PC-9 (cell line): ENCODE results near the gene IMMP2L. TPM values are rescaled to one million over a fixed set of nuclear protein-coding genes. Genes with fewer than 3 reads are reported as not detected.
"Not testable (repeated sequence)": the region's sequence is repeated elsewhere in the genome, so short reads cannot be mapped to it uniquely, and the experiment has no call there.

ENCODE experiments used
- BruUV-seq: library from RNA; stranded (reverse); fragments of 400-500 nt; replicated peaks from 2 replicates; lab custom pipeline; 2021; lab: Mats Ljungman, UMichigan
- CTCF ChIA-PET: fragments of 300-600 bp; sonication (Branson Sonifier 250); formaldehyde crosslinking; loops from one replicate; lab custom pipeline; 2022; ENCODE audit warnings: antibody characterized with exemption; lab: Charles Lee
- POLR2A ChIA-PET: fragments of 300-600 bp; sonication (Branson Sonifier 250); formaldehyde crosslinking; loops from one replicate; lab custom pipeline; 2022; ENCODE audit warnings: antibody characterized with exemption; ENCODE audit not compliant: unreplicated experiment; lab: Charles Lee
- DNase-seq, 2 experiments: peaks; one replicate each; pipeline versions ENCODE4 v3.0.0 to v3.0.0-alpha.2; 2015 to 2022; ENCODE audit warnings: mixed read lengths in 1 of 2
- H2AFZ ChIP-seq: fragments of 200-600 bp; sonication (generic); 2 replicates; pipeline ENCODE4 v1.8.1; 2017; ENCODE audit warnings: antibody characterized with exemption
- H3F3A ChIP-seq: fragments of 200-600 bp; sonication (generic); 2 replicates; pipeline ENCODE4 v1.8.1; 2017; ENCODE audit warnings: antibody characterized with exemption, mild to moderate bottlenecking, low read depth; ENCODE audit not compliant: insufficient read depth
- H3K27ac ChIP-seq: fragments of 200-600 bp; sonication (generic); 2 replicates; pipeline ENCODE4 v1.6.1; 2016; ENCODE audit warnings: mixed run types
- H3K27me3 ChIP-seq: fragments of 200-600 bp; sonication (generic); 2 replicates; pipeline ENCODE4 v1.6.1; 2016; ENCODE audit warnings: low read depth, mixed run types; ENCODE audit not compliant: insufficient read depth
- H3K36me3 ChIP-seq: fragments of 200-600 bp; sonication (generic); 2 replicates; pipeline ENCODE4 v1.6.1; 2016; ENCODE audit warnings: low read depth, mixed run types
- H3K4me1 ChIP-seq: fragments of 200-600 bp; sonication (generic); replicated peaks from 2 replicates; pipeline ENCODE4 v1.6.1; 2016; ENCODE audit warnings: mixed run types; ENCODE audit not compliant: insufficient read depth
- H3K4me2 ChIP-seq: fragments of 200-600 bp; sonication (generic); 2 replicates; pipeline ENCODE4 v1.6.1; 2017; ENCODE audit warnings: mixed run types
- H3K4me3 ChIP-seq: fragments of 200-600 bp; sonication (generic); 2 replicates; pipeline ENCODE4 v1.6.1; 2016; ENCODE audit warnings: mixed run types
- H3K79me2 ChIP-seq: fragments of 200-600 bp; sonication (generic); 2 replicates; pipeline ENCODE4 v1.6.1; 2017; ENCODE audit warnings: low read depth, mixed run types
- H3K9me2 ChIP-seq: fragments of 200-600 bp; sonication (generic); 2 replicates; pipeline ENCODE4 v1.8.1; 2017; ENCODE audit warnings: mild to moderate bottlenecking; ENCODE audit not compliant: insufficient read depth
- H3K9me3 ChIP-seq: fragments of 200-600 bp; sonication (generic); 2 replicates; pipeline ENCODE4 v1.8.1; 2016; ENCODE audit warnings: low read depth; ENCODE audit not compliant: insufficient read depth
- H4K20me1 ChIP-seq: fragments of 200-600 bp; sonication (generic); 2 replicates; pipeline ENCODE4 v1.8.1; 2017; ENCODE audit not compliant: insufficient read depth
- EZH2 ChIP-seq: fragments of 200-600 bp; sonication (generic); IDR thresholded peaks from 2 replicates; pipeline ENCODE4 v1.8.0; 2017; ENCODE audit warnings: antibody characterized with exemption, low read depth
- intact Hi-C: fragments of 100-400 bp; cut with micrococcal nuclease; formaldehyde crosslinking; loops from one replicate; pipeline ENCODE4 v1.10.0; 2022; ENCODE audit not compliant: unreplicated experiment
- total RNA-seq: library from RNA; stranded (reverse); gene quantifications from 2 replicates; pipeline ENCODE4 v1.2.3, GENCODE V29; 2021
- TF ChIP-seq, protein P1 (sequence below): fragments of 200-600 bp; sonication (generic); conservative IDR thresholded peaks from 2 replicates; pipeline ENCODE4 v1.6.1; 2017; ENCODE audit warnings: mixed run types, antibody characterized with exemption, mild to moderate bottlenecking, moderate library complexity

IMMP2L gene
- total RNA-seq, 1 experiment from 2014 or later, result 40.5 TPM

DNA sequence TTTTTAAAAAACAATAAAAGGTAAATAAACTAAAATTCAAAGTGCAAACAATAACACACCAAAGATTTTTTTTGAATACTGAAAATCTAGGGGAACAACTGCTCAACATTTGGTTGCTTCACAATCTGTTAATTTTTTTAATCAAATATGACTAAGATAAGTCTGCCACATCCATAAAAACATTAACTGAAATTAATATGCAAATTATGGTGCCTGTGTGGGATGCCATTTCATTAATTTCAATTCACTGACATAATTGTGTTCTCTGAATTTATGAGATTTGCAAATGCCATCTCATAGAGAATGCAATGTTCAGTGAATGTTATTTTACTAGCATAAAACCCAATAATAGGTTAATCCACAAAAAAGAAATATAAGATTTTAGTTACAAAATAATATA is 237.5 kb downstream of the IMMP2L start:
- H3K27me3 ChIP-seq, result no peaks in the 10 kb centered on the region
- H3K4me1 ChIP-seq, result no peaks in the 10 kb centered on the region
- POLR2A ChIA-PET, result no interaction called here
- H4K20me1 ChIP-seq, result no peaks in the 10 kb centered on the region
- H3F3A ChIP-seq, result no peaks in the 10 kb centered on the region; the same call in 1 of the 2 replicates
- CTCF ChIA-PET, result no interaction called here
- DNase-seq, result no peak
- no peaks in the 10 kb centered on the region for H3K9me3 ChIP-seq
- no peaks in the 10 kb centered on the region for H3K79me2 ChIP-seq
- no peak overlapping the region for H3K4me2 ChIP-seq
- intact Hi-C loops, result loop anchor here (10.0 kb wide), 1 partner anchor 410 kb away; no protein-coding TSS in a partner anchor
- no peak overlapping the region for H3K27ac ChIP-seq
- BruUV-seq, result no TSS peak
- H3K4me3 ChIP-seq, result no peak overlapping the region
- no peaks in the 10 kb centered on the region for H3K9me2 ChIP-seq
- no peaks in the 10 kb centered on the region for H3K36me3 ChIP-seq
- H2AFZ ChIP-seq, result no peak overlapping the region
- TF ChIP-seq EZH2, result no peak
- TF ChIP-seq, protein P1, sequence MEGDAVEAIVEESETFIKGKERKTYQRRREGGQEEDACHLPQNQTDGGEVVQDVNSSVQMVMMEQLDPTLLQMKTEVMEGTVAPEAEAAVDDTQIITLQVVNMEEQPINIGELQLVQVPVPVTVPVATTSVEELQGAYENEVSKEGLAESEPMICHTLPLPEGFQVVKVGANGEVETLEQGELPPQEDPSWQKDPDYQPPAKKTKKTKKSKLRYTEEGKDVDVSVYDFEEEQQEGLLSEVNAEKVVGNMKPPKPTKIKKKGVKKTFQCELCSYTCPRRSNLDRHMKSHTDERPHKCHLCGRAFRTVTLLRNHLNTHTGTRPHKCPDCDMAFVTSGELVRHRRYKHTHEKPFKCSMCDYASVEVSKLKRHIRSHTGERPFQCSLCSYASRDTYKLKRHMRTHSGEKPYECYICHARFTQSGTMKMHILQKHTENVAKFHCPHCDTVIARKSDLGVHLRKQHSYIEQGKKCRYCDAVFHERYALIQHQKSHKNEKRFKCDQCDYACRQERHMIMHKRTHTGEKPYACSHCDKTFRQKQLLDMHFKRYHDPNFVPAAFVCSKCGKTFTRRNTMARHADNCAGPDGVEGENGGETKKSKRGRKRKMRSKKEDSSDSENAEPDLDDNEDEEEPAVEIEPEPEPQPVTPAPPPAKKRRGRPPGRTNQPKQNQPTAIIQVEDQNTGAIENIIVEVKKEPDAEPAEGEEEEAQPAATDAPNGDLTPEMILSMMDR, result no peak

DNA sequence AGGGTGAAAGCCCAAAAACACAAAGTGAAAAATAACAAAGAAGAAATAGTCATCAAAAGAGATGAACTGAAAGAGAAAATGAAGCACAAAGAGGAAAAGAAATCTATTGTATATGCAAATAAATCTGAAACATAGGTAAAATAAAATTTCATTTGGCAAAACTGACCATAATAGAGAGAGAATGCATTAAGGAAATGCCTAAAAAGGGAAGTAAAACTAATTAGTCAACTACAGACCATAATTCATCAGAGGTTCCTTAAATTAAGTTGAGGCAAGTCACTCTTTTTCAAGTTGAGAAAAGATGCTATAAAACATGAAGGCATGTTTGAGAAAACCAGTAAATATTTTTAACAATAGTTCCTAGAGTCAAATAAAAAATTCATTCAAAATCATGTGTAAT is 238.1 kb downstream of the IMMP2L start:
- Histone ChIP-seq H3K4me3 (no peak overlapping the region), H2AFZ (no peak overlapping the region), H3K4me1 (no peaks in the 10 kb centered on the region), H3F3A (no peaks in the 10 kb centered on the region; the same call in 1 of the 2 replicates), H3K27ac (no peak overlapping the region), H3K27me3 (no peaks in the 10 kb centered on the region), H3K9me3 (no peaks in the 10 kb centered on the region), H3K79me2 (no peaks in the 10 kb centered on the region), H3K4me2 (no peak overlapping the region), H4K20me1 (no peaks in the 10 kb centered on the region), H3K36me3 (no peaks in the 10 kb centered on the region), H3K9me2 (no peaks in the 10 kb centered on the region)
- CTCF ChIA-PET, result no interaction called here
- no peak for TF ChIP-seq EZH2
- TF ChIP-seq, protein P1, result no peak
- intact Hi-C loops, result loop anchor here (10.0 kb wide), 1 partner anchor 411 kb away; no protein-coding TSS in a partner anchor
- POLR2A ChIA-PET, result no interaction called here
- no TSS peak for BruUV-seq
- DNase-seq, result no peak

DNA sequence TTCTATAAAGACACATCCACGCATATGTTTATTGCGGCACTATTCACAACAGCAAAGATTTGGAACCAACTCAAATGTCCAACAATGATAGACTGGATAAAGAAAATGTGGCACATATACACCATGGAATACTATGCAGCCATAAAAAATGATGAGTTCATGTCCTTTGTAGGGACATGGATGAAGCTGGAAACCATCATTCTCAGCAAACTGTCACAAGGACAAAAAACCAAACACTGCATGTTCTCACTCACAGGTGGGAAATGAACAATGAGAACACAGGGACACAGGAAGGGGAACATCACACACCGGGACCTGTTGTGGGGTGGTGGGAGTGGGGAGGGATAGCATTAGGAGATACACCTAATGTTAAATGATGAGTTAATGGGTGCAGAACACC is 238.6 kb downstream of the IMMP2L start:
- H2AFZ ChIP-seq, H3K36me3 ChIP-seq, H3K79me2 ChIP-seq, BruUV-seq, H3K9me2 ChIP-seq, H4K20me1 ChIP-seq, H3K27me3 ChIP-seq, H3K4me1 ChIP-seq, CTCF ChIA-PET, H3K4me2 ChIP-seq, DNase-seq, H3K9me3 ChIP-seq, POLR2A ChIA-PET, H3K27ac ChIP-seq, H3F3A ChIP-seq, H3K4me3 ChIP-seq: not testable (repeated sequence)
- intact Hi-C loops, result loop anchor here (10.0 kb wide), 1 partner anchor 411 kb away; no protein-coding TSS in a partner anchor

DNA sequence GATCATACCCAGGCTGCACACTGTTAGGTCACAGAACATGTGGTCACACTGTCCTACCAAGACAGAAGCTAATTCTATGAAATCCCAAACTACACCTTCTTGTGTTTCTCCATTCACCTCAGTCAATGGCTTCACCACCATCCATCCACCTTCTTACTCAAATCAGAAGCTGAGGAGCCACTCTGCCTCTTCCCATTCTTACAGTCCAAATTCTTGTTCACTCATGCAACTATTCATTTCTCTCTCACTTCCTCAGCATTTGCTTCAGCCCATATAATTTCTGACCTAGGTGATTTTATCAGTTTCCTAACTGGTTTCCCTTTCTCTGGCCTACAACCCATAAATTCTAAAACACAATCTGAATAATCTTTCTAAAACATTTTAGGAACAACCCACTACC is 242.2 kb downstream of the IMMP2L start:
- intact Hi-C loops, result loop anchor here (10.0 kb wide), 1 partner anchor 415 kb away; no protein-coding TSS in a partner anchor
- Histone ChIP-seq H3K4me2 (no peak overlapping the region), H3K27ac (no peak overlapping the region), H3K27me3 (no peaks in the 10 kb centered on the region), H3F3A (no peaks in the 10 kb centered on the region; the same call in 1 of the 2 replicates), H3K9me3 (no peaks in the 10 kb centered on the region), H3K9me2 (no peaks in the 10 kb centered on the region), H3K79me2 (no peaks in the 10 kb centered on the region), H2AFZ (no peak overlapping the region), H3K4me3 (no peak overlapping the region), H3K36me3 (no peaks in the 10 kb centered on the region), H3K4me1 (no peaks in the 10 kb centered on the region), H4K20me1 (no peaks in the 10 kb centered on the region)
- TF ChIP-seq, protein P1, result no peak
- TF ChIP-seq EZH2, result no peak
- no TSS peak for BruUV-seq
- no peak for DNase-seq
- ChIA-PET POLR2A (no interaction called here), CTCF (no interaction called here)
